HG03095 (cell line): ENCODE results near the gene SHBG.
A peak's percentile ranks its signal among the peaks of the same experiment; 100 is the strongest.
"Not testable (repeated sequence)": the region's sequence is repeated elsewhere in the genome, so short reads cannot be mapped to it uniquely, and the experiment has no call there.

Source experiments
- ATAC-seq: cut with Tn5 transposase; IDR thresholded peaks from one replicate; pipeline ENCODE4 v1.9.1; 2021; ENCODE audit warnings: moderate library complexity; ENCODE audit not compliant: unreplicated experiment

SHBG gene

GRCh38 chr17:7629939-7630571 is at the start of gene SHBG:
Gene SHBG (plus strand): TSS chr17:7630135. CDS start chr17:7630173, 38 bp downstream.
- no peak for ATAC-seq

GRCh38 chr17:7580604-7581575 is 49.0 kb upstream of the SHBG start:
- ATAC-seq = no peak

- ATAC-seq = no peak
Measured at GRCh38 chr17:7582396-7583252, 47.3 kb upstream of the SHBG start.

GRCh38 chr17:7583253-7584109 is 46.5 kb upstream of the SHBG start, which contains the start of gene MPDU1:
Gene MPDU1 (plus strand): TSS chr17:7583852. CDS start chr17:7583863, 11 bp downstream.
- peak; percentile 54 for ATAC-seq

- no peak for ATAC-seq
Measured at GRCh38 chr17:7586673-7587419, 43.1 kb upstream of the SHBG start.

GRCh38 chr17:7587420-7588151 is 42.3 kb upstream of the SHBG start:
- no peak for ATAC-seq

GRCh38 chr17:7588553-7589203 is 41.3 kb upstream of the SHBG start:
- no peak for ATAC-seq

- no peak for ATAC-seq
Measured at GRCh38 chr17:7589204-7589868, 40.6 kb upstream of the SHBG start.

- no peak for ATAC-seq
Measured at GRCh38 chr17:7589891-7590691, 39.8 kb upstream of the SHBG start, which contains the start of gene SOX15. Gene SOX15 (minus strand): TSS chr17:7590094. CDS start chr17:7589676, 418 bp downstream.

GRCh38 chr17:7590743-7591142 is 39.2 kb upstream of the SHBG start:
- no peak for ATAC-seq

- ATAC-seq = no peak
Measured at GRCh38 chr17:7591596-7591995, 38.3 kb upstream of the SHBG start.

- ATAC-seq = no peak
Measured at GRCh38 chr17:7592422-7593021, 37.4 kb upstream of the SHBG start.

- ATAC-seq = no peak
Measured at GRCh38 chr17:7593296-7593695, 36.6 kb upstream of the SHBG start.

- not testable (repeated sequence) for ATAC-seq
Measured at GRCh38 chr17:7597561-7597960, 32.4 kb upstream of the SHBG start.

- ATAC-seq = no peak
Measured at GRCh38 chr17:7606280-7606679, 23.7 kb upstream of the SHBG start.

- no peak for ATAC-seq
Measured at GRCh38 chr17:7610641-7611040, 19.3 kb upstream of the SHBG start.
